Ovary (tissue), 10 donors: Measurements from ENCODE around the gene SLC22A13. TPM values are rescaled to one million over a fixed set of nuclear protein-coding genes. Genes with fewer than 3 reads are reported as not detected.

Source experiments
- DNase-seq, 5 donors: peaks; one replicate each; pipeline ENCODE4 v3.0.0-alpha.2; 2019 to 2020
- H3K27ac ChIP-seq, 2 donors: fragments of 200-600 bp; one replicate each; pipeline versions ENCODE4 v1.5.1 to v1.8.0; 2019 to 2022
- H3K27me3 ChIP-seq: fragments of 200-600 bp; one replicate; pipeline ENCODE4 v1.8.0; 2022
- H3K36me3 ChIP-seq: fragments of 200-600 bp; sonication (generic); one replicate; pipeline ENCODE4 v1.5.1; 2019
- H3K4me1 ChIP-seq: one replicate; pipeline ENCODE4 v1.8.1; 2013; ENCODE audit warnings: mild to moderate bottlenecking, moderate library complexity; ENCODE audit not compliant: insufficient read depth
- H3K4me3 ChIP-seq: fragments of 200-600 bp; sonication (generic); one replicate; pipeline ENCODE4 v1.5.1; 2017
- H3K9me3 ChIP-seq, 2 donors: fragments of 200-600 bp in 1 of 2; sonication (generic) in 1 of 2; one replicate each; pipeline versions ENCODE4 v1.5.1 to v1.8.1; 2013 to 2019; ENCODE audit warnings: mild to moderate bottlenecking in 1 of 2, moderate library complexity in 1 of 2
- EP300 ChIP-seq: sonication (generic); formaldehyde crosslinking; IDR thresholded peaks from one replicate; pipeline ENCODE4 v1.6.1; 2017; ENCODE audit warnings: antibody characterized with exemption
- POLR2A ChIP-seq: fragments of 450-650 bp; IDR thresholded peaks from one replicate; pipeline ENCODE4 v1.6.1; 2017; ENCODE audit warnings: antibody characterized with exemption, mild to moderate bottlenecking, moderate library complexity
- WGBS, 3 donors: extraction: QIAGEN DNeasy Blood & Tissue Kit in 1 of 3; methylation state at CpG; one replicate each; pipeline versions ENCODE4 v1.1.5 to v1.1.7; 2013 to 2017; 5-methylcytosine and 5-hydroxymethylcytosine counted together
- intact Hi-C, 4 donors: fragments of 100-400 bp; cut with DNase I; formaldehyde crosslinking; loops; one replicate each; pipeline versions ENCODE4 v1.11.0 to v1.15.1; 2022 to 2023
- long read RNA-seq, 3 donors: library from polyadenylated mRNA in 2 of 3; unstranded in 2 of 3; transcript quantifications; one replicate each; pipeline ENCODE4 v2.0.0 and lab custom pipeline, GENCODE V29; 2021 to 2026
- polyA plus RNA-seq, 2 donors: library from polyadenylated mRNA; stranded (reverse); fragments of 200-250 nt in 1 of 2; fragments of 350-450 nt in 1 of 2; fragmentation: Illumina TruSeq in 1 of 2; extraction: RNeasy Lipid Tissue Mini Kit (QIAGEN cat#74804) in 1 of 2; gene quantifications; one replicate each; pipeline ENCODE4 v1.2.3, GENCODE V29; 2013 to 2014
- total RNA-seq, 7 donors: library from RNA; depleted of rRNA in 2 of 7; stranded (reverse); fragments of >200 nt in 2 of 7; fragmentation: NEBNext Ultra II Directional in 3 of 7; extraction: Animal tissue kit (Norgen Biotek cat#: 25700) in 3 of 7; gene quantifications; one replicate each; pipeline versions ENCODE4 v1.1.0 to v1.2.4, GENCODE V29; 2016 to 2023
- TF ChIP-seq, protein P1 (sequence below), 3 donors: fragments of 450-650 bp in 2 of 3; fragments of 200-600 bp in 1 of 3; IDR thresholded peaks; one replicate each; pipeline versions ENCODE4 v1.5.1 to v1.8.0; 2016 to 2022; ENCODE audit warnings: antibody characterized with exemption in 3 of 3, mild to moderate bottlenecking in 1 of 3
- donor health status: DM: no; HTN: no; CAD: no; lungs with moderate emphysema.
- donor health status: DM: no; HTN: no; CAD: no.
- donor health status: Bipolar disorder and iron deficiency.
- donor health status: DM: yes; HTN: yes; CAD: no.
- donor health status: DM: no; HTN: no; CAD: no.
- donor health status: DM: yes; HTN: yes; CAD: no.

SLC22A13 gene, protein sequence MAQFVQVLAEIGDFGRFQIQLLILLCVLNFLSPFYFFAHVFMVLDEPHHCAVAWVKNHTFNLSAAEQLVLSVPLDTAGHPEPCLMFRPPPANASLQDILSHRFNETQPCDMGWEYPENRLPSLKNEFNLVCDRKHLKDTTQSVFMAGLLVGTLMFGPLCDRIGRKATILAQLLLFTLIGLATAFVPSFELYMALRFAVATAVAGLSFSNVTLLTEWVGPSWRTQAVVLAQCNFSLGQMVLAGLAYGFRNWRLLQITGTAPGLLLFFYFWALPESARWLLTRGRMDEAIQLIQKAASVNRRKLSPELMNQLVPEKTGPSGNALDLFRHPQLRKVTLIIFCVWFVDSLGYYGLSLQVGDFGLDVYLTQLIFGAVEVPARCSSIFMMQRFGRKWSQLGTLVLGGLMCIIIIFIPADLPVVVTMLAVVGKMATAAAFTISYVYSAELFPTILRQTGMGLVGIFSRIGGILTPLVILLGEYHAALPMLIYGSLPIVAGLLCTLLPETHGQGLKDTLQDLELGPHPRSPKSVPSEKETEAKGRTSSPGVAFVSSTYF
- total RNA-seq: under 1 TPM in 5 of 7 donors, not detected in 2; 0.12 to 0.46 (median 0.18) TPM
- polyA plus RNA-seq: not detected
- long read RNA-seq, donor 1: 0 reads
- long read RNA-seq, donor 2: 0 reads
- long read RNA-seq, donor 3: 0 reads

GRCh38 chr3:38265604-38266307 lies at the start of gene SLC22A13:
Gene SLC22A13, plus strand, starts transcription at chr3:38265812. Its CDS starts 49 bp downstream, at chr3:38265861.
- Histone ChIP-seq H3K36me3 (no peaks in the 10 kb centered on the region), H3K4me3 (no peak within 1 kb of the TSS), H3K4me1 (no peaks in the 10 kb centered on the region), H3K27ac (no peak within 1 kb of the TSS), H3K9me3 (no peaks in the 10 kb centered on the region), H3K27me3 (no peaks in the 10 kb centered on the region)
- WGBS, 3 donors: 89 to 96% (median 94%) methylated on average over 9 of the region's 9 CpGs
- intact Hi-C loops: no loop called here
- TF ChIP-seq, protein P1, sequence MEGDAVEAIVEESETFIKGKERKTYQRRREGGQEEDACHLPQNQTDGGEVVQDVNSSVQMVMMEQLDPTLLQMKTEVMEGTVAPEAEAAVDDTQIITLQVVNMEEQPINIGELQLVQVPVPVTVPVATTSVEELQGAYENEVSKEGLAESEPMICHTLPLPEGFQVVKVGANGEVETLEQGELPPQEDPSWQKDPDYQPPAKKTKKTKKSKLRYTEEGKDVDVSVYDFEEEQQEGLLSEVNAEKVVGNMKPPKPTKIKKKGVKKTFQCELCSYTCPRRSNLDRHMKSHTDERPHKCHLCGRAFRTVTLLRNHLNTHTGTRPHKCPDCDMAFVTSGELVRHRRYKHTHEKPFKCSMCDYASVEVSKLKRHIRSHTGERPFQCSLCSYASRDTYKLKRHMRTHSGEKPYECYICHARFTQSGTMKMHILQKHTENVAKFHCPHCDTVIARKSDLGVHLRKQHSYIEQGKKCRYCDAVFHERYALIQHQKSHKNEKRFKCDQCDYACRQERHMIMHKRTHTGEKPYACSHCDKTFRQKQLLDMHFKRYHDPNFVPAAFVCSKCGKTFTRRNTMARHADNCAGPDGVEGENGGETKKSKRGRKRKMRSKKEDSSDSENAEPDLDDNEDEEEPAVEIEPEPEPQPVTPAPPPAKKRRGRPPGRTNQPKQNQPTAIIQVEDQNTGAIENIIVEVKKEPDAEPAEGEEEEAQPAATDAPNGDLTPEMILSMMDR (IDR thresholded peaks at IDR 0.05): no peak
- no peak for TF ChIP-seq EP300
- no peak for TF ChIP-seq POLR2A
- DNase-seq: no peak

- H3K4me1 ChIP-seq: no peaks in the 10 kb centered on the region
- no peaks in the 10 kb centered on the region for H3K9me3 ChIP-seq
- no peak for DNase-seq
- TF ChIP-seq POLR2A (no peak), EP300 (no peak)
- TF ChIP-seq, protein P1 (IDR thresholded peaks at IDR 0.05): no peak
- H3K27ac ChIP-seq: no peak overlapping the region
- intact Hi-C loops: no loop called here
- WGBS, 3 donors: 94 to 96% (median 95%) methylated on average over 3 of the region's 3 CpGs
- no peaks in the 10 kb centered on the region for H3K27me3 ChIP-seq
- no peaks in the 10 kb centered on the region for H3K36me3 ChIP-seq
- H3K4me3 ChIP-seq: no peak overlapping the region
Measured at GRCh38 chr3:38219609-38220197, 45.9 kb upstream of the SLC22A13 start.

DNA sequence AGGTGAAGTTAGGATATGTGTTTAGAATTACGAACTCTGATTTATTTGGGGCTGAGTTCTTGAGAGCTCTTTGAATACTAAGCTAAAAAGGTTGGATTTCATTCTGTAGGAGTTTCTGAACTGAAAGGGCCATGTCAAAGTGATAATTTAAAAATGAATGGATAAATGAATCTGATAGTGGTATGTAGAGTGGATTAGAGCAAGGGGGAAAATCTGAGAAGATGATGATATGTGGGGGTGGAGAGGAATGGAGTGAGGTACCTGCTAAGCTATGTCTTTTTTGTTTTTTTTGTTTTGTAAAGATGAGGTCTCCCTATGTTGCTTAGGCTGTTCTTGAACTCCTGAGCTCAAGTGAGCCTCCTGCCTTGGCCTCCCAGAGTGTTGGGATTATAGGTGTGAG lies 44.6 kb upstream of the SLC22A13 start:
- H3K36me3 ChIP-seq: no peaks in the 10 kb centered on the region

More for the DNA sequence above, 44.6 kb upstream of the SLC22A13 start:
- 97 to 98% (median 97%) methylated on average over 1 of the region's 1 CpG for whole genome bisulfite sequencing, 3 donors
- H3K9me3 ChIP-seq: no peaks in the 10 kb centered on the region
- H3K4me1 ChIP-seq: no peaks in the 10 kb centered on the region
- no peak for TF ChIP-seq EP300
- no peak for TF ChIP-seq POLR2A
- TF ChIP-seq, protein P1 (IDR thresholded peaks at IDR 0.05): no peak
- no peak overlapping the region for H3K27ac ChIP-seq
- intact Hi-C loops: no loop called here
- H3K4me3 ChIP-seq: no peak overlapping the region
- no peaks in the 10 kb centered on the region for H3K27me3 ChIP-seq
- no peak for DNase-seq
